NCI-H128 (cell line): ENCODE results near the gene GLIPR1L1.
"Not testable (repeated sequence)": the region's sequence is repeated elsewhere in the genome, so short reads cannot be mapped to it uniquely, and the experiment has no call there.

Source experiments
- DNase-seq: peaks from one replicate; lab custom pipeline; 2025; ENCODE audit not compliant: unreplicated experiment; lab: John Stamatoyannopoulos, UW

GLIPR1L1 gene, protein sequence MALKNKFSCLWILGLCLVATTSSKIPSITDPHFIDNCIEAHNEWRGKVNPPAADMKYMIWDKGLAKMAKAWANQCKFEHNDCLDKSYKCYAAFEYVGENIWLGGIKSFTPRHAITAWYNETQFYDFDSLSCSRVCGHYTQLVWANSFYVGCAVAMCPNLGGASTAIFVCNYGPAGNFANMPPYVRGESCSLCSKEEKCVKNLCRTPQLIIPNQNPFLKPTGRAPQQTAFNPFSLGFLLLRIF

DNA sequence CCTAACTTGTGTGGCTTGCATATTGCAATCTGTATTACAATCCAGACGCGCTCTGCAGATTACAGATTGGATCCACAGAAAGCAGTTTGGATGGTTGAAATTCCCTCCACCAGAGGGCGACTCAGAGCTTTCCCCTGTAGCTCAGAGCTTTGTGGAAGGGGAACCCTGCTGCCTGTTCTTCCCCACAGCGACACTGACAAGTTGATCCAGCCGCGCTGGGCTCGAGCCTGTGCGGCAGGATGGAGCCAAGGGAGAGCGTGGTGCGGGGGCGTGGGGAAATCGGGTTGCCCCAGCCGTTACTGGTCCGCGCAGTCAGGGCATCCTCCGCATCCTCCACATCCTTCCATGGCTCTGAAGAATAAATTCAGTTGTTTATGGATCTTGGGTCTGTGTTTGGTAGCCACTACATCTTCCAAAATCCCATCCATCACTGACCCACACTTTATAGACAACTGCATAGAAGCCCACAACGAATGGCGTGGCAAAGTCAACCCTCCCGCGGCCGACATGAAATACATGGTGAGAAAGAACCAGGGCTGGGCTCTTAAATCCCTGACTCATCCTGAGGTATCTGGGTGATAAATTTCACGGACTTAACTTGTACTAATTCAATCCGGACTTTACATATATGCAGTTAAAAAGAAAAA lies at the start of gene GLIPR1L1:
Gene GLIPR1L1 (plus strand): TSS at position 287 of the 647 bp plus-strand sequence. CDS start 59 bp downstream, at position 346.
- DNase-seq: peak; percentile 7

DNA sequence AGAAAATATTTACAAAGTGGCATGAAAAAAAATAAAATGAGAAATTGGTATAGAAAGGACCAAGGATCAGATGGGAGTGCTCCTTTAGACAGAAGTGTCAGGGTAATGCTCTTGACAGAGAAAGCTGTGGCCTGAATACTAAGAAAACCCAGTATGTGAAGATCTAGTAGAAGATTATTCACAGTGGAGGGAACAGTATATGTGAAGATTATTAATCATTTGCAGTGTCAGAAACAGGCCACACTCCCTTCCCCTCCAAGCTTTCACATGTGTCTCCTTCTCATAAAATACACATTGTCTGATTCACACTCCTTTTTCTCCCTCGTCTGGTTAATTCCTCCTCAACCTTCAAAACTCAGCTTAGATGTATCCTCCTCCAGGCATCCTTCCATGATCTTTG lies 45.6 kb upstream of the GLIPR1L1 start:
- no peak for DNase-seq

DNA sequence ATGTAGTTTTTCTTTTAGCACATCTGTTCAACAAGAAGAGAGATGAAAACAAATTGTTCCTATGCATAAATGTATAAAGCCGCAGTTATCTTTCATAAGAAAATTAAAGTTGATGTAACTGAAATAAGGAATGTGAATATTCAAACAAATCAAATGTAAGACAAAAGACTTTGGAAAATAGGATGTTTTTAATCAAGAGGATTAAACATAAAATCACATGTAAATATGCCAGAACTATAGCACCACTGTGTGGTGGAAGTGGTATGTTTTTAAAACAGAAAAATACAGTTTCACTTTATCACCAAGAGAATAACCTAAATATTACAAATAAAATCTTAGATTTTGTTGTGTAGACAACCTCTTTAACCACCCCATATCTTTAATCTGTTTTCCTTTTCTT lies 44.7 kb upstream of the GLIPR1L1 start:
- no peak for DNase-seq

DNA sequence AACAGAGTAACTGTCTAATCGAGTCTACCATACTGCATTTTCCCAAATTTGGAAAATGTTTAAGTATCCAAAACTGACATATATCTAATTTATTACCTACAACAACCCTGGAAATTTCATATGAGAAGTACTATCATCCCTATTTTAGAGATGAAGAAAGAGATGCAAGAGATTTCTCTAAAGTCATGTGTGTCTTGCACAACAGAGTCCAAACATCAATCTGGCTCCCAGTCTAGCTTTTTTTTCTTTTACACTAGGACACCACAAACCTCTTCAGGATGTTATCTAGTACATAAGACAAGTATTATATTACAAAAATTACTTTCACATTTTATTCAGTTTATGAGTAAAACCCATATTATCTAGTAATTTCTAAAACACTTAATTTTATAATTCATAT lies 43.5 kb upstream of the GLIPR1L1 start:
- no peak for DNase-seq

DNA sequence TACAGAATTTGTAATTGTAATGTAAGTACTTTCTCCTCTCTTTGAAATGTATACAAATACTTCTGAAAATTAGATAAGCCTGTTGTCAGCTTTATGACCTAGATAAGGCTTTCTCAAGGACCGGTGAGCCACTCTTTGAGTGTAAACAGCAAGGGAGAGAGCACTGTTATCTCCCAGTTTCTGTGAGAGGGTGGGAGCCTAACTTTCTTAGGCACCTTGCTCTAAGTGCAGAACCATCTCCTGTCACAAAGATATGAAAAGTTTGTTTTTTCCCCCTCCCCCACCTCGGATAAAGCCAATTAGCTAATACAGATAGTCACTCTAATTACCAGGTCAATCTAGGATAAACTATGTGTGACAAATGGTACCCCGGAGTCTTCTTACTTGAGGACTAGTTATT lies 40.1 kb upstream of the GLIPR1L1 start:
- no peak for DNase-seq

DNA sequence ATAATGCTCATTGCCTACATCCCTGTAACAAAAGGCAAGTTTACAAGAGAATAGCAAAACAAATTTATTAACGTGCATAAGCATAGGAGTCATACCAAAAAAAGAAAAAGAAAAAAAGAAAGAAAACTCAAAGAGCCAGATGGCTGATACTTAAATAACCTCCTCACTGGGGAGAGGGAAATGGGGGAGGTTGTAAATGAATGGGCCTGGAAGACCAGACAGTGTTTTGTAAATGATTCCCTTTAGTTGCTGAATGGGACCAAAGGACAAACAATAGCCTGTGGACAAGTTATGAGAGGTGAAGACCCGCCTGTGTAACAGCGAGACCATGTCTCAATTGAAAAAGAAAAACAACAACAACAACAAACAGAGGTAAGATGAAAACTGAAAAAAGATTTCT lies 39.7 kb upstream of the GLIPR1L1 start:
- no peak for DNase-seq

DNA sequence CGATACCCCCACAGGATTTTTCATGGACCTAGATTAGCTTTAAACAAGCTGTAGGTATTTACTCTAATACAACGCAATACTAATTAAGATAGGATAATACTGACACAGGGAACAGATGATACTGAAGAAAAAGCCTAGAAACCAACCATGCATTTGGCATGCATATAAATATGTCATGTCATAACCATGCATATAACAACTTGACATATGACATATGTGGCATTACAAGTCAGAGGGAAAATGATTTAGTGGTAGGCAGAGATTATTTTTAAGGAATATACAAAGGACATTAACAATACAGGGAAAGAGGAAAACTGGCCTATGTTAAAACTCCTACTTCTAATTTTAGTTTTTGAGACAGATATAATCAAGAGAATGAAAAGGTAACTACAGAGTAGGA lies 32.2 kb upstream of the GLIPR1L1 start:
- DNase-seq: no peak

DNA sequence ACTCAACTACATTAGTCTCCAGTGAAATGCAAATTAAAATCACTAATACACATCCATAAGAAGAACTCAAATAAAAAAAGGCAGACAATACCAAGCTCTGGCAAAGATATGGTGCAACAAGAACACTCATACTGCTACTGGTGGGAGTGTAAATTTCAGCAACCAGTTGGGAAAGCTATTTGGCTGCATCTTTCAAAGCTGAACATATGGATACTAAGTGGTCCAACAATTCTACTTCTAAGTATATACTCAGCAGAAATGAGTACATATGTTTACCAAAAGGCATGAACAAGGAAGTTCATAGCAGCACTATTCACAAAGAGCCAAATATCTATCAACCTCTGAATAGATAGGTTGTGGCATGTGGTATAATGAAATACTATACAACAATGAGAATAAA lies 31.7 kb upstream of the GLIPR1L1 start:
- DNase-seq: no peak

DNA sequence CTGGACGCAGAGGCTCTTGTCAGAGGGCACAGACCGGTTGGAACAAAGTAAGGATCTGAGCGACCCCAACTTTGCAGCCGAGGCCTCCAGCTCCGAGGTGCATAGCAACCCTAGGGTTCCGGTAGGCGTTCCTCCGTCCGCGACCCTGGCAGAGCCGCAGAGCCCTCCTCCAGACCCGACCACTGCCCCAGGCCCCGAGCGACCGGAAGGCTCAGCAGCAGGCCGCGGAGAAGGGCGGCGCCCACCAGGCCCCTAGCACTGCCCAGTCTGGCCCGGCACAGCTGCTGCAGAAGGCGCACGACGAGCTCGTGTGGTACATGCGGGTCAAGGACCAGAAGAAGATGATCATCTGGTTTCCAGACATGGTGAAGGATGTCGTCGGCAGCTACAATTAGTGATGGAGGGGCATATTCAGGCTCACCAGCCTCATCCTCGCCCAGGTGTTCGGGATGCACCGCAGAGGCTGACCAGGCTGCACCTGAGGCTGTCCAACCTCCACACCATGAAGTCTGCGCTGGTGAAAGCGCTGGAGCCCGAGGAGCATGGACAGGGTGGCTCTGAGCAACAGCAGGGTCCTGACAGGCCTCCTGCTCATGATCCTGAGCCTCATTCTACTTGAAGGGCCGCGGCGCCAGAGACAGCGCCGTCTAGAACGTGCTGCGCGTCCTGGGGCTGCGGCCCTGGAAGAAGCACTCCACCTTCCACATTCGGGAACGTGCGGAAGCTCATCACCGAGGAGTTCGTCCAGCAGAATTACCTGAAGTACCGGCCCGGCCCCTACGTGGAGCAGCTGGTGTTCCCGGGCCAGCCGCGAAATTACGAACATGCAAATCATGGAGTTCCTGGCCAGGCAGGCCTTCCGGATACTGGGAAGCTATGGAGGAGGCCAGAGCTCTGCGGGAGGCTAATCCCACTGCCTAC lies 28.8 kb upstream of the GLIPR1L1 start:
- DNase-seq: no peak

DNA sequence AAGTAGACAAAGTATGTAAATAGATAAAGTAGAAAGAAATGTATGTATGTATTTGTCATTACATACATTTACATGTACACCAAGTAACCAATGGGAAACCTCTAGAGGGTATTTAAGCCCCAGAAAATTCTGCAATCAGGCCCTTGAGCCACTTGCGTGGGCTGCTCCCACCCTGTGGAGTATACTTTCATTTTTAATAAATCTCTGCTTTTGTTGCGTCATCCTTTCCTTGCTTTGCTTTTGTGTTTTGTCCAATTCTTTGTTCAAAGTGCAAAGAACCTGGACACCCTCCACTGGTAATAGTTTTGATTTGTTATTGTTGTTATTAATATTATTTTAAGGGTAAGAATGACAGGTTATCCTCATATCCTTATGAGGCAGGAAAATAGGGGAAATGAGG lies 26.2 kb upstream of the GLIPR1L1 start:
- DNase-seq: no peak

DNA sequence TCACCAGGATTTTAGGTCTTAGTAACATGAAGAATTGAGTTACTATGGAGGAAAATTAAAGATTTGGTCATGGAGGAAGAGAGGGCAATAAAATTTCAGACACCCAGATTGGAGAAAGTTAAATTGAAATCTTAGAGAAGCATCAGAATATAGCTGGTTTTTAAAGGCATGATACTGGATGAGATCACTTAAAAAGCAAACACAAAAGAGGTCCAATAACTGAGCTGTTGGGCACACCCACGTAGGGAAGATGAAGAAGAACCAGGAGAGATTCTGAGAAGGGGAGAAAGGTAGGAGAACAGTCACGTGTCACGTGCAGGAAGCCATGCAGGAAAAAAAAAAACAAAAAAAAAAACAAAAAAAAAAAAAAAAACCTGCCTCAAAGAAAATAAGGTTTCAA lies 23.1 kb upstream of the GLIPR1L1 start:
- DNase-seq: no peak

DNA sequence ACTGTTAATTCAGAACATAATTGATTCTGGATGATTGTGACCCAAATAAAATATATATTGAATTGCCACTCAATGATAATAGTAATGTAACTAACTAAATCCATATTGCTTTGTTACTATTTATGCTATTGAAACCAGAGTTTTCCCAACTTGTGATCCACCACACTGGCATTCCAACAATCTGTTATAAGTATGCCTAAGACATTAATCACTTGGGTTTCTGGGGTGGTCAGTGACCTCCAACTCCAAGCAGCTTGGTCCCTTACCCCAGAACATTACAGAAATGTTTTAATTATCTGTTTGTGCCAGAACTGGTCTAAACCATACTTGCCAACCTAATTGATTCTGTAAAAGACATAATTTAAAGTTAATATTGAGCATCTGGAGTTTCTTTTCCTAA lies 19.0 kb upstream of the GLIPR1L1 start:
- DNase-seq: no peak

DNA sequence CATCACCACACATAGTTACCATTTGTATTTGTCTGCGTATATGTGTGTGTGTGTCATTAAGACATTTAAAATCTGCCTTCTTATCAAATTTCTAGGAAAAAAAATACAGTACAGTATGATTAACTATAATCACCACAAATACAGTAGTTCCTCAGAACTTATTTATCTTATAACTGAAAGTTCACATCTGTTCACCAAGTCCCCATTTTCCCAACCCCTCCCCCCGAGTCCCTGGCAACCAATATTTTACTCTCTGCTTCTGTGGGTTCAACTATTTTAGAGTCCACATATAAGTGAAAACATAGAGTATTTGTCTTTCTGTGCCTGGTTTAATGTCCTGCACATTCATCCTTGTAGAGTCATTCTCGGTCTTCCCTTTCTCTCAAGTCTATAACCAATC lies 16.7 kb upstream of the GLIPR1L1 start:
- no peak for DNase-seq

DNA sequence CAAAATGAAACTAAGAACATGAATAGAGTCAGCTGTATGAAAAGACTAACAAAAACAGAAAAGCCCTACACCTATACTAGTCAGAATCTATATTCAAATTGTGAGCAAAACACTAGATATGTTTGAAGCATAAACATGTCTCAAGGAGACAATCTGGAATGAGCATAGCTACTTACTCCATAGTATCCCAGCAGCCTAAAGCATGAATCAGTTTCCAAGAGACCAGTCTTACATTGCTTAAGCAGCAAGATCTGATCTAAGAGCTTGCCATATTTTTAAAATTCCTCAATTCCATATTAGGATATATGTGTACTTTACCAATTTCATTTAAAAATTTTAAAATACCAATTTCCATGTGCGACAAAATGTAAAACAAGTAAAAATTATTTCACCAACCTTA lies 12.0 kb upstream of the GLIPR1L1 start:
- DNase-seq: no peak

DNA sequence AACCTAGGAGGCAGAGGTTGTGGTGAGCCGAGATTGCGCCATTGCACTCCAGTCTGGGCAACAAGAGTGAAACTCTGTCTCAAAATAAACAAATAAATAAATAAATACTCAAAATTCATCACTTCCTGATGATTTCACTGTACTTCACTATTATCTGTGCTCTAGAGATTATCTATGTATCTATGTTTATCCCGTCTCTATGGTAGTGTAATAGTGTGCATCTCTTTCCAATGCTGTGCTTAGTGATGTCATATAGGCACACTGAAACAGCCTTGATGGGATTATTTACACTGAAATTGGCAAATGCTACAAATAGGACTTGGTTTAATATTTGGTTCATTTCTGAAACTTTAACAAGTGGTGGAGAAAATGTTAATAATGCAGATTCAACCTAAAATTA lies 10.8 kb upstream of the GLIPR1L1 start:
- no peak for DNase-seq

DNA sequence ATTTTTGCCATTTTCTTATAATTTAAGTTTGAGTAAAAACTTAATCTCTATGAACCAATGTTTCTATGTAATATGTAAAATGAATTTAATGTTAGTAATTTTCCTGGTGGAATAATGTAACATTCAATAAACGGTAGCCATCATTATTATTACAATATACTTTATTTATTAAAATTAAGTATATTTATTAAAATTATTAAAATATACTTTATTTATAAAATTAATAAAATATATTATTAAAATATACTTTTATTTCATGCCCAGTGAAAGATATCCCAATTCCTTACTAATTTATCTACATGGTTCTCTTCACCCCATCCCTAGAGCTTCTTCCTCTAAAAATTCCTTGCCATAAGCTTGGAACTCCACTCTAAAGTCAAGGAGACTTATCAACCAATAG lies 6.8 kb upstream of the GLIPR1L1 start:
- no peak for DNase-seq

DNA sequence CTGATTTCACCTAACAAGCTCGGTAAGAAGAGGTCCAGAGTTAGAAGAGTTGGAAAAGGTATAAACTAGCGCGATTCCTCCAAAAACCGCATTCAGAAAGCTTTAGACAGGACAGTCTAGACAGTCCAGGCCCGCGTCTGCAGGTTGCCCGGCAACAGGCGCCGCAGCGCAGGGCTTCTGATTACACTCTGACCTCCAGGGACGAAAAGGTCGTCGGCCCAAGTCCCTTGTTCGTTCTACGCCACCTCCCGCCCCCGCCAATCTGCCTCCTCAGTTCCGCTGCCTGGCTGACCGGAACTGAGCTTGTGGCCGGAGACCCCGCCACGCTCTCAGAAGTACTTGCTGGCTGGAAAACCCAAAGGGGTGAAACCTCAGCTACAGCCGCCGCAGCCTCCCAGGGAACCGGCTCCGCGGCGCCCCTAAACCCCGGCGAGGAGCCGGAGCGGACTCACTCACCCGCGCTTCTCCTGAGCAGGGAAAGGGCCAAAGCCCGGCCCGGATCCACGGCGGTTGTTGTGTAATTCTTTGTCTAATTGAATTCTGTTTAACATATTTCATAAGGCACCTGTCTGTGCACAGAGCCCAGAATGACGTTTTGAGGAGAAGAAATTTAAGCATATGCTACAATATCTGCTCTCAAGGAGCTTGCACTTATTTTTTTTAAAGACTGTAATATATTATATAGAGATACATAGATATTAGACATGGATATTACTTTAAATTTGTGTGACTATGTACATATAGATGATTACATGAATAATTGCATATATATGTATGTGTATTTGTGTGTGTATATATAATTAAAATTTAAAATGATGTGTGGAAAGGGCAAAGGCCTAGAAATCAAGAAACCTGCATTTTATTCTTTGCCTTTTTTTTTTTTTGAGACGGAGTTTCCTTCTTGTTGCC lies 4.3 kb upstream of the GLIPR1L1 start, which contains the start of gene CAPS2:
Gene CAPS2 (minus strand): TSS at position 407 of the 909 bp plus-strand sequence. CDS start 3,826 bp downstream, outside the sequence.
- peak; percentile 45 for DNase-seq

DNA sequence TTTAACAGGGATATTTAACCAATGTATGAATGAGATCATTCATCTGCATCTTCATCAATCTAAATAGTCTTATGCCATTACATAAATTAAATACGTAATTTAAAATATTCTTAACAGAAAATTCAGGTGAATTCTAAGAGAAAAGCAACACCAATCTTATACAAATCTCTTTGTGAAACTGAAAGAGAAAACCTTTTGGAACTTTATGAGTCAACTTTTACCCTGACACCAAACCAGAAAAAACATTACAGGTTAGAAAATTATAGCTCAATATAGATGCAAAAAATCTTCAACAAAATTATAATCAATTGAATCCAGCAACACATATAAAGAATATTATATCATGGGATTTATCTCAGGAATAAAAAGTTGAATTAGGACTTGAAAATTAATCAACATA lies 3.4 kb downstream of the GLIPR1L1 start:
- DNase-seq: no peak

DNA sequence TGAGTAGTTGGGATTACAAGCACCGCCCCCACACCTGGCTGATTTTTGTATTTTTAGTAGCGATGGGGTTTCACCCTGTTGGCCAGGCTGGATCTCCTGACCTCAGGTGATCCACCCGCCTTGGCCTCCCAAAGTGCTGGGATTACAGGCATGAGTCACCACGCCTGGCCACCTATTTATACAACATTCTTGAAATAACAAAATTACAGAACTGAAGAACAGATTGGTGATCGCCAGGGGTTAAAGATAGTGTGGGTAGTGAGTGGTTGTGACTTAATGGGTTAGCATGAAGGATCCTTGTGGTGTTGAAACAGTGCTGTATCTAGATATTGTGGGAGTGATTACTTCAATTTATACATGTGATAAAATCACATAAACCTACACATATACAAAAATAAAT lies 7.4 kb downstream of the GLIPR1L1 start:
- DNase-seq: no peak

DNA sequence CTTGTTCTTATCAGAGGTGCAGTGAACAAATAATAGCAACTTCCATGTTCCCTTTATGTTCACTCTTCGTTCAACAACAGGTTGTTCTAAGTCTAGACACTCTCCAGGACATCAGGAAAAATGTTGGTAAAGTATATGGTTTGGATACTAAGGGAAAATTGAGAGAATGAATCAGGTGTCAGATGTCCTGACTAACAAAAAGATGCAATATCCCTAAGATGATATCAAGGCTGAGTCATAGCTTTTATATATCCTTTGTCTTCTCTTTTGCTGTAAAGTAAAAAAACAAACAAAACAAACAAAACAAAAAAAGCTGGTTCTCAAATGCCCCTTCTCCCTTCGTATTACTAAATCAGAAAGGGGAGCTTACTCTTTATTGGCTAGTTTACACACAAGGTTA lies 11.1 kb downstream of the GLIPR1L1 start:
- no peak for DNase-seq

DNA sequence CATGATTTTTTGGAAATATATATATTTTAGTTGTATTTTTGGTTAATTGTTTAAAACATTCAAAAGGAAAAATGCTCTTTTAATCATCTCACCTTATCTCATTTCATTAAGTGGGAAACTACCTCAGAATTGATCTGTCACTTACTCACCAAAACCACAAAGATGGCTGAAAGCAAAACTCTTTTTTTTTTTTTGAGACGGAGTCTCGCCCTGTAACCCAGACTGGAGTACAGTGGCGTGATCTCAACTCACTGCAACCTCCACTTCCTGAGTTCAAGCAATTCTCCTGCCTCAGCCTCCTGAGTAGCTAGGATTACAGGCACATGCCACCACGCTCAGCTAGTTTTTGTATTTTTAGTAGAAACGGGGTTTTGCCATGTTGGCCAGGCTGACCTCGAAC lies 11.7 kb downstream of the GLIPR1L1 start:
- DNase-seq: not testable (repeated sequence)
